H9 (cell line): ENCODE measurements around the gene PCSK1. TPM values are rescaled to one million over a fixed set of nuclear protein-coding genes. Genes with fewer than 3 reads are reported as not detected.

ENCODE experiments used
- DNase-seq: peaks from one replicate; pipeline ENCODE4 v3.0.0-alpha.2; 2017
- H2AFZ ChIP-seq: one replicate; pipeline ENCODE4 v1.6.1; 2013; ENCODE audit warnings: mild to moderate bottlenecking, low read length, control low read depth, moderate library complexity
- H2AK5ac ChIP-seq: 2 replicates; pipeline ENCODE4 v1.6.1; 2013; ENCODE audit warnings: low read length, control low read depth, mixed read lengths; ENCODE audit not compliant: insufficient read length
- H2BK120ac ChIP-seq: one replicate; pipeline ENCODE4 v1.6.1; 2013; ENCODE audit warnings: low read depth, mild to moderate bottlenecking, low read length, control low read depth, inconsistent platforms; ENCODE audit not compliant: poor library complexity, severe bottlenecking
- H2BK12ac ChIP-seq: 2 replicates; pipeline ENCODE4 v1.6.1; 2013; ENCODE audit warnings: low read length, control low read depth, mixed read lengths, low read depth; ENCODE audit not compliant: insufficient read length
- H2BK15ac ChIP-seq: 2 replicates; pipeline ENCODE4 v1.6.1; 2013; ENCODE audit warnings: low read depth, low read length, control low read depth
- H2BK20ac ChIP-seq: one replicate; pipeline ENCODE4 v1.6.1; 2013; ENCODE audit warnings: low read depth, mild to moderate bottlenecking, low read length, control low read depth, inconsistent platforms; ENCODE audit not compliant: poor library complexity, severe bottlenecking
- H2BK5ac ChIP-seq: 2 replicates; pipeline ENCODE4 v1.6.1; 2013; ENCODE audit warnings: low read length, control low read depth, mixed read lengths; ENCODE audit not compliant: insufficient read length
- H3K14ac ChIP-seq: 2 replicates; pipeline ENCODE4 v1.6.1; 2013; ENCODE audit warnings: low read length, control low read depth; ENCODE audit not compliant: insufficient read depth
- H3K18ac ChIP-seq: 2 replicates; pipeline ENCODE4 v1.6.1; 2013; ENCODE audit warnings: low read depth, mild to moderate bottlenecking, mixed read lengths, low read length, control low read depth; ENCODE audit not compliant: insufficient read length
- H3K23ac ChIP-seq: 2 replicates; pipeline ENCODE4 v1.6.1; 2013; ENCODE audit warnings: low read length, control low read depth, mixed read lengths, low read depth; ENCODE audit not compliant: insufficient read length
- H3K23me2 ChIP-seq: 2 replicates; pipeline ENCODE4 v1.6.1; 2013; ENCODE audit warnings: low read depth, mild to moderate bottlenecking, mixed read lengths, low read length, control low read depth; ENCODE audit not compliant: insufficient read length, poor library complexity, severe bottlenecking
- H3K27ac ChIP-seq: 2 replicates; pipeline ENCODE4 v1.5.1; 2013; ENCODE audit warnings: low read length, control low read depth, mixed read lengths, low read depth; ENCODE audit not compliant: insufficient read length
- H3K27me3 ChIP-seq: 2 replicates; pipeline ENCODE4 v1.6.1; 2013; ENCODE audit warnings: low read length, control low read depth, inconsistent platforms; ENCODE audit not compliant: insufficient read depth
- H3K4ac ChIP-seq: 2 replicates; pipeline ENCODE4 v1.6.1; 2013; ENCODE audit warnings: low read depth, mild to moderate bottlenecking, control low read depth, inconsistent platforms, low read length, moderate library complexity
- H3K4me1 ChIP-seq: 2 replicates; pipeline ENCODE4 v1.6.1; 2013; ENCODE audit warnings: low read length, control low read depth, inconsistent platforms; ENCODE audit not compliant: insufficient read depth
- H3K4me2 ChIP-seq: 2 replicates; pipeline ENCODE4 v1.6.1; 2013; ENCODE audit warnings: low read length, control low read depth, mixed read lengths; ENCODE audit not compliant: insufficient read length, insufficient read depth
- H3K56ac ChIP-seq: 2 replicates; pipeline ENCODE4 v1.6.1; 2013; ENCODE audit warnings: low read depth, mild to moderate bottlenecking, mixed read lengths, low read length, control low read depth; ENCODE audit not compliant: insufficient read length
- H3K79me1 ChIP-seq: 2 replicates; pipeline ENCODE4 v1.6.1; 2013; ENCODE audit warnings: low read depth, mild to moderate bottlenecking, moderate library complexity, low read length, control low read depth, inconsistent platforms; ENCODE audit not compliant: insufficient read depth, poor library complexity, severe bottlenecking
- H3K79me2 ChIP-seq: 2 replicates; pipeline ENCODE4 v1.6.1; 2013; ENCODE audit warnings: low read length, control low read depth, inconsistent platforms; ENCODE audit not compliant: insufficient read depth
- H3K9ac ChIP-seq: 2 replicates; pipeline ENCODE4 v1.6.1; 2013; ENCODE audit warnings: low read length, control low read depth, mixed read lengths; ENCODE audit not compliant: insufficient read length; ENCODE audit errors: extremely low read depth
- H3K9me3 ChIP-seq: one replicate; pipeline ENCODE4 v1.6.1; 2013; ENCODE audit warnings: low read depth, low read length, inconsistent platforms; ENCODE audit not compliant: control insufficient read depth
- H3T11ph ChIP-seq: one replicate; pipeline ENCODE4 v1.6.1; 2013; ENCODE audit warnings: mild to moderate bottlenecking, low read length, control low read depth, inconsistent platforms
- H4K20me1 ChIP-seq: one replicate; pipeline ENCODE4 v1.6.1; 2013; ENCODE audit not compliant: control insufficient read depth, insufficient read length, insufficient read depth
- H4K5ac ChIP-seq: 2 replicates; pipeline ENCODE4 v1.6.1; 2013; ENCODE audit warnings: low read depth, mild to moderate bottlenecking, mixed read lengths, low read length, control low read depth; ENCODE audit not compliant: insufficient read length
- H4K8ac ChIP-seq: replicated peaks from 2 replicates; pipeline ENCODE4 v1.6.1; 2013; ENCODE audit warnings: low read length, control low read depth, mixed read lengths, low read depth; ENCODE audit not compliant: insufficient read length
- H4K91ac ChIP-seq: 2 replicates; pipeline ENCODE4 v1.6.1; 2013; ENCODE audit warnings: low read depth, mild to moderate bottlenecking, moderate library complexity, mixed read lengths, low read length, control low read depth; ENCODE audit not compliant: insufficient read length
- H3K27ac Mint-ChIP-seq, 3 experiments: 2 replicates in 2 of 3; 3 replicates in 1 of 3; pipeline ENCODE4 v1.8.0; 2020 to 2021; ENCODE audit warnings: mixed read lengths in 3 of 3, mild to moderate bottlenecking in 1 of 3, moderate library complexity in 1 of 3
- H3K27me3 Mint-ChIP-seq: 2 replicates; pipeline ENCODE4 v1.8.0; 2021; ENCODE audit warnings: low read depth, mild to moderate bottlenecking, moderate library complexity, mixed read lengths
- H3K36me3 Mint-ChIP-seq, 3 experiments: 2 replicates in 2 of 3; 3 replicates in 1 of 3; pipeline ENCODE4 v1.8.0; 2020 to 2021; ENCODE audit warnings: low read depth in 3 of 3, mixed read lengths in 3 of 3; ENCODE audit not compliant: insufficient read depth in 1 of 3
- H3K4me1 Mint-ChIP-seq, 2 experiments: 2 replicates each; pipeline ENCODE4 v1.8.0; 2020; ENCODE audit warnings: mixed read lengths in 2 of 2
- H3K4me3 Mint-ChIP-seq, 2 experiments: 2 replicates in 1 of 2; 3 replicates in 1 of 2; pipeline ENCODE4 v1.8.0; 2020 to 2021; ENCODE audit warnings: mild to moderate bottlenecking in 2 of 2, mixed read lengths in 2 of 2, moderate library complexity in 1 of 2
- H3K9me3 Mint-ChIP-seq, 2 experiments: 2 replicates in 1 of 2; 3 replicates in 1 of 2; pipeline ENCODE4 v1.8.0; 2020; ENCODE audit warnings: mild to moderate bottlenecking in 2 of 2, mixed read lengths in 2 of 2, moderate library complexity in 1 of 2
- WGBS: extraction: QIAGEN DNeasy Blood & Tissue Kit; methylation state at CpG from one replicate; pipeline ENCODE4 v1.1.7; 2013; ENCODE audit warnings: missing lambda C conversion rate, low lambda C conversion rate, mixed read lengths; ENCODE audit not compliant: insufficient read length; ENCODE audit errors: extremely low coverage; 5-methylcytosine and 5-hydroxymethylcytosine counted together
- total RNA-seq: library from RNA; stranded (reverse); gene quantifications from 2 replicates; pipeline ENCODE4 v1.2.1, GENCODE V29; 2021
- TF ChIP-seq, protein P1 (sequence below): fragments of 200-600 bp; sonication (generic); conservative IDR thresholded peaks from 3 replicates; pipeline ENCODE4 v1.8.0; 2021; ENCODE audit warnings: antibody characterized with exemption, mild to moderate bottlenecking

PCSK1 gene
- total RNA-seq, 1 experiment from 2014 or later, result 2.9 TPM

DNA sequence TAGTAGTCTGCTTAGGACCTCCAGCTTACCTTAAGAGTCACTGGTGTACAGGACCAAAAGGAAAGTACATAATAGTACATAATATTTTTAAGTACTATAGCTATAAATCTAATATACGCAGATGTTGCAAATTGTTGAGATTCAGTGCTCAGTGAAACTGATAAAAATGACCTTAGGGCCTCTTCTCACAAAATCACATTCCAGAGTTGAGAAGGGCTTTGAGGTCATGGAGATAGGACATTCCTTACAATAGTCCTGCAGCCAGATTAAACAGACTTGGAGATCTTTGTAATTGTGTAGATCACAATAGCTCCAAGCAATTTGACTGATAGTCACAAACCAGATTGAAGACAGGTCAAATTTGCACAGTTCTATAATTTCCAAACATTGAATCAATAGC lies 37.7 kb upstream of the PCSK1 start:
- no peak overlapping the region for H3K4me2 ChIP-seq
- WGBS, result no CpG with 5 or more reads among the region's 1 CpG

More for the DNA sequence above, 37.7 kb upstream of the PCSK1 start:
- Histone ChIP-seq H3K9me3 (no peaks in the 10 kb centered on the region), H4K20me1 (no peaks in the 10 kb centered on the region), H3K9ac (no peak overlapping the region), H3K23me2 (no peaks in the 10 kb centered on the region), H2BK5ac (no peak overlapping the region), H3K23ac (no peak overlapping the region), H2BK12ac (no peak overlapping the region), H4K8ac (no peak overlapping the region), H2AK5ac (no peak overlapping the region), H2BK120ac (no peak overlapping the region), H3K79me1 (no peaks in the 10 kb centered on the region), H4K91ac (no peak overlapping the region), H2AFZ (no peak overlapping the region), H3K27me3 (no peaks in the 10 kb centered on the region), H2BK15ac (no peak overlapping the region), H3K79me2 (no peaks in the 10 kb centered on the region), H3K27ac (no peak overlapping the region), H2BK20ac (no peak overlapping the region), H3T11ph (no peak overlapping the region), H3K56ac (no peak overlapping the region), H3K18ac (no peak overlapping the region), H3K14ac (no peak overlapping the region), H4K5ac (no peak overlapping the region), H3K4ac (no peak overlapping the region), H3K4me1 (peaks cover 3% of the 10 kb centered on the region; the same call in 1 of the 2 replicates)
- TF ChIP-seq, protein P1, sequence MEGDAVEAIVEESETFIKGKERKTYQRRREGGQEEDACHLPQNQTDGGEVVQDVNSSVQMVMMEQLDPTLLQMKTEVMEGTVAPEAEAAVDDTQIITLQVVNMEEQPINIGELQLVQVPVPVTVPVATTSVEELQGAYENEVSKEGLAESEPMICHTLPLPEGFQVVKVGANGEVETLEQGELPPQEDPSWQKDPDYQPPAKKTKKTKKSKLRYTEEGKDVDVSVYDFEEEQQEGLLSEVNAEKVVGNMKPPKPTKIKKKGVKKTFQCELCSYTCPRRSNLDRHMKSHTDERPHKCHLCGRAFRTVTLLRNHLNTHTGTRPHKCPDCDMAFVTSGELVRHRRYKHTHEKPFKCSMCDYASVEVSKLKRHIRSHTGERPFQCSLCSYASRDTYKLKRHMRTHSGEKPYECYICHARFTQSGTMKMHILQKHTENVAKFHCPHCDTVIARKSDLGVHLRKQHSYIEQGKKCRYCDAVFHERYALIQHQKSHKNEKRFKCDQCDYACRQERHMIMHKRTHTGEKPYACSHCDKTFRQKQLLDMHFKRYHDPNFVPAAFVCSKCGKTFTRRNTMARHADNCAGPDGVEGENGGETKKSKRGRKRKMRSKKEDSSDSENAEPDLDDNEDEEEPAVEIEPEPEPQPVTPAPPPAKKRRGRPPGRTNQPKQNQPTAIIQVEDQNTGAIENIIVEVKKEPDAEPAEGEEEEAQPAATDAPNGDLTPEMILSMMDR, result no peak
- Mint-ChIP-seq H3K4me3 (no peak overlapping the region), H3K36me3 (no peaks in the 10 kb centered on the region), H3K9me3 (no peaks in the 10 kb centered on the region; a peak in 1 of 5 replicates), H3K27me3 (no peaks in the 10 kb centered on the region), H3K4me1 (peaks cover 10 to 13% of the 10 kb centered on the region in 2 experiments), H3K27ac (peak overlapping the region in 2 of 3 experiments; percentile 6 to 73; a peak in 4 of 7 replicates)
- DNase-seq, result no peak
